ENCODE measurements around the gene NAA15.

NAA15 gene

GRCh38 chr4:139266583-139267257, 34.6 kb upstream of the NAA15 start:
- TF ChIP-seq CTCF (conservative IDR thresholded peaks at IDR 0.05; ENCODE audit: control insufficient read depth, insufficient read depth, low read depth, low read length): no peak
- H3K4me3 ChIP-seq (ENCODE audit: control insufficient read depth, low read depth, low read length): peak overlapping the region; percentile 52

GRCh38 chr4:139267301-139267700, 34.0 kb upstream of the NAA15 start:
- no peak overlapping the region for H3K4me3 ChIP-seq (ENCODE audit: control insufficient read depth, low read depth, low read length)
- TF ChIP-seq CTCF (conservative IDR thresholded peaks at IDR 0.05; ENCODE audit: control insufficient read depth, insufficient read depth, low read depth, low read length): no peak
- no peak for DNase-seq (ENCODE audit: low read depth)

More at GRCh38 chr4:139266583-139267257, 34.6 kb upstream of the NAA15 start:
- DNase-seq (ENCODE audit: low read depth): peak; percentile 85

- DNase-seq (ENCODE audit: low read depth): no peak
- TF ChIP-seq CTCF (conservative IDR thresholded peaks at IDR 0.05; ENCODE audit: control insufficient read depth, insufficient read depth, low read depth, low read length): no peak
- no peak overlapping the region for H3K4me3 ChIP-seq (ENCODE audit: control insufficient read depth, low read depth, low read length)
These were observed 27.5 kb upstream of the NAA15 start for GRCh38 chr4:139273835-139274234.

GRCh38 chr4:139274790-139275189, 26.5 kb upstream of the NAA15 start:
- H3K4me3 ChIP-seq (ENCODE audit: control insufficient read depth, low read depth, low read length): no peak overlapping the region
- TF ChIP-seq CTCF (conservative IDR thresholded peaks at IDR 0.05; ENCODE audit: control insufficient read depth, insufficient read depth, low read depth, low read length): no peak
- no peak for DNase-seq (ENCODE audit: low read depth)

GRCh38 chr4:139275281-139275735, 26.0 kb upstream of the NAA15 start:
- DNase-seq (ENCODE audit: low read depth): no peak
- no peak for TF ChIP-seq CTCF (conservative IDR thresholded peaks at IDR 0.05; ENCODE audit: control insufficient read depth, insufficient read depth, low read depth, low read length)
- no peak overlapping the region for H3K4me3 ChIP-seq (ENCODE audit: control insufficient read depth, low read depth, low read length)

- no peak for TF ChIP-seq CTCF (conservative IDR thresholded peaks at IDR 0.05; ENCODE audit: control insufficient read depth, insufficient read depth, low read depth, low read length)
- H3K4me3 ChIP-seq (ENCODE audit: control insufficient read depth, low read depth, low read length): no peak overlapping the region
- DNase-seq (ENCODE audit: low read depth): no peak
These were observed 22.8 kb upstream of the NAA15 start for GRCh38 chr4:139278485-139278884.
